GM20431 (cell line): ENCODE measurements around the gene PMPCA.

Experiments used
- in situ Hi-C: fragments of 300-500 bp; cut with MseI, MboI; formaldehyde crosslinking; loops from one replicate; pipeline ENCODE4 v1.15.0; 2020; ENCODE audit warnings: low sequenced_read_pairs; ENCODE audit not compliant: unreplicated experiment

PMPCA gene

GRCh38 chr9:136451221-136451877 is 40.9 kb downstream of the PMPCA start:
- in situ Hi-C loops = no loop called here

DNA sequence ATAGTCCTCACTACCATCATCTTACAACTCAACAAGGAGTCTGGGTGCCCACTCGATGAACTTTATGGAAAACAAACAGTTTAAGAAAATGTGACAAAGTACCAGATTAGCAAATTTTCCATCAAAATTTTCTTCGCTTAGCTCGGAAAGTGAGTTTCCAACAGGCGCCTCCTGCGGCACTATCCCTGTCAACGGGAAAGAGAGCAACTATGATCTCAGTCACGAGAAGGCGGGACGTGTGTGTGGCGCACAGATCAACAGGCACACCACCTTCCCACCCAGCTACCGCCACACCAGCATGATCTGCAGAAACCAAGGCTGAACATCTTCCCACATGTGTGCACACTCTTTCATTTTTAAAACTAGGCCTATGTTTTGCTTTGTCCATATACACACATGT is 42.9 kb downstream of the PMPCA start:
- in situ Hi-C loops = no loop called here

DNA sequence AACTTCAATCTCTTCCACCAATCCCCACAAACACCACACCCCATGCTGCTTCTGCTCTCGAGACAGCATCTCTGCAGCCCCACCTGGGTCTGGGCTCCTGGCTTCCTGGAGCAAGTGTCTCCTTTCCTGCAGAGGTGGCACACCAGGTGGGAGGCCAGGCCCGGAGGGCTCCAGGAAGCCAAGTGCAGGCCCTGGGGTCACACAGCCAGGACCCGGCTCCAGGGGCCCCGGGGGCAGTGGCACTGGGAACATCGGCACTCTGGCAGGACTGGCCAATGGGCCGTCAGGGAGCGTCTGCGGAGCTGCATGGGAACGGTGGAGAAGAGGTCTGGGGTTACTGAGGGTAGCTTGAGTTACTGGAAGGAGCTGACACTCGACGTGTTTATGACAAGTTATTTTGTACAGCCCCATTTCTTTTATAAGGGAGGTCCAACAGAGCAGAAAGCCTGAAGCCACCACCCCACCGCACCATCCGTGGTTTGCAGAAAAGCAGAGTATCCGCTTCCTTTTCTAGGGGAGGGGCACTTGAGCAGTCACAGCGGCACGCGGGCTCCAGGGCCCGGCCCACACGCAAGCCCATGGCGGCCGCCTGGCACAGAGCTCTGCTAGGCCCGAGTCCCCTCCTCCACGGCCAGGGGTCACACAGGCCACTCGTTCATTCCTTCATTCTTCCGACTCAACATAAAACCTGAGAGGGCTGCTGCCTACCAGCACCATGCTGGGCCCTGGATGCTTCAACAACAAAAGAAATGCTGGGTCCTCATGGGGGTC is 43.8 kb downstream of the PMPCA start:
- in situ Hi-C loops = no loop called here

DNA sequence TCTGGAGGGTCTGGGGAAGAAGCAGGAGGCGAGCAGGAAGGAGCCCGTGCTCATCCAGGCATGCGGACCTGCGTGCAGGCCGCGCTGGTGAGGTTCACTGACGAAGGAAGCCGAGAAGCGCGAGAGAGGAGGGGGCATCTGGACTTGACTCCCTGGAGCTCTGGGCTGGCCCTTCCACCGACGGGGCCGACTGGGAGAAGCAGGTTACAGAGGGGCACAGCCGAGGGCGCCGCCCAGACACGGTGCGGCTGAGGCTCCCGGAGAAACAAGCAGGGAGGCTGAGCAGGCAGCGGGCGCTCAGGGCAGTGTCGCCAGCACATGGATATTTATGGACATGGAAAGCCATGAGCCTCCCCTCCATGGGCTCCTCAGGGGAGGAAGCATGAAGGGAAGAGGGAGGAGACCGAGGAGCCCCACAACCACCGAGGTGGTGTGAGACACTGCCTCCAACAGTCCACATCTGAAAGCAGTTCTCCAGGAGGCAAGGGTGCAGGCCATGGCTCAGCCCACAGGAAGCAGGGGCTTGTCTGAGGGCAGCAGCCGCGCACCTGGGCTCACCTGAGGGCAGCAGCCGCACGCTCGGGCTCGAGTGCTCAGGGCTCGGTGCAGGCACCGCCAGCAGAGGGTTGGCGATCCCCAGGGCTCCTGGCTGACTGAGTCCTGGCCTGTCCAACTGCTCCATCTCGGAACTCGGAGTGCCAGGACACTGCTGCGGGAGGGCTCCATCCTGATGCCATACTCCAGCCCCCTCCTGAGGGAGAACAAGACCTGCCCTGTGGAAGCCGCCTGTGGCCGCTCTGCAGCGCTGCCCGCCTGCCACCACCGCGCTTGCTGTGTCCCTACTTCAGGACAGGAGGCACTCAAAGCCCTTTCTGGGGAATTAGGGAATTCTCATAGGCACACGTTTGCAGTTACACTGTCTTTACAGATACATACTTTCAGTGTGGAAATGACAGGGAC is 44.9 kb downstream of the PMPCA start:
- in situ Hi-C loops = no loop called here

GRCh38 chr9:136456258-136456657 is 45.8 kb downstream of the PMPCA start:
- in situ Hi-C loops = no loop called here

DNA sequence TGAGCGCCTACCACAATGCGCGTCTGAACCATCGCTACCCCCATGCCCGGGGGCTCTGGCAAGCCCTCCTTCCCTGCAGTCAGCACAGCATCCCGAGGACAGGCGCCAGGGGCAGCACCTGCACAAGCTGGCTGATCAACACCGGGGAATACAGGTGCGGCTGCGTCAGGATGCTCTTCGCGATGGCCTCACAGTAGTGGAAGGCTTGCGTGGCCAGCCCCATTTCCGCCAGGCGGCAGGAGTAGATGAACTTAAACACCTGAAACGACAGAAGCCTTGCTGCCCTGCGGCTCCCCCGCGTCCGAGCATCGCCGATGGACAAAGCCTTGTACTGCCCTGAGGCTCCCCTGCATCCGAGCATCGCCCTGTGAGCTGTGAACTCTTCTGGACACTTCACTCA is 46.9 kb downstream of the PMPCA start:
- in situ Hi-C loops = no loop called here

DNA sequence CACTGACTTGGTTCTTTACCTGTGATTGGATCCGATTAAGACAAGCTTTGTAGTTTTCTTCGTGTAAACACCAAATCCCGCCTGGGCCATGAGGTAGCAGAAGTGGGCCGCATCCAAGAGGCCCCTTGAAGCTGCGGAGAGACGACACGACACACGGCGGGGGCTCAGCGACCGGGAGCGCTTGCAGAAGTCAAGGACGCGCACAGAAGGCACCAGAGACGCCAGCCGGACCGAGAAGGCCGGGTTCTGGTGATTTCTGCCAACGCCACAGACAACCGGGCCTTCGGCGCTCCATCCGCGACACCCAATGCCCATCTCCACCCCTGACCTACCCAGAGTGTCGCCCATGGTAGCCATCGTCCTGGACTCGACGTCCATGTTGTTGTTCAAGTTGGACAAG is 49.0 kb downstream of the PMPCA start:
- in situ Hi-C loops = no loop called here

DNA sequence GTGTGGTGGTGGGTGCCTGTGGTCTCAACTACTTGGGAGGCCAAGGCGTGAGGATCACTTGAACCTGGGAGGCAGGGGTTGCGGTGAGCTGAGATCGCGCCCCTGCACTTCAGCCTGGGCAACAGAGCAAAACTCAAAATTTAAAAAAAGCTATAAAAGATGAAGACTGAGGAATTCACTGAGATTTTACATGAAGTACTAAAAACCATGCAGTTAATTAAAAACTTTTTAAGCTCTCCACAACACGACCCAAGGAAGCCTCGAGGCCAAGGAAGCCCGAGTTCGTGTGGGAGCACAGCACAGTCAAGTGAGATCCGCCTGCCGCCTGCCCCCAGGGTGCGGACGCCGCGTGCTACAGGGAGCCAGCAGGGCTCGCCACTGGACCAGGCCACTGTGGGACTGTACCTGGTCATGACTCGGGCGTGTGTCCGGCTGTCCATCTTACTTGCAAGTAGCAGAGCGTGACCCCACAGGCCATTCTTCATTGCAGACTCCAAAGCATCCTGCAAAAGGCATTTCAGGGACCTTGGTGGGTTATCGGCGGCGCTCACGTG is 50.4 kb downstream of the PMPCA start:
- in situ Hi-C loops = no loop called here

- in situ Hi-C loops = no loop called here
Observed at GRCh38 chr9:136462664-136463063, 52.2 kb downstream of the PMPCA start.

- in situ Hi-C loops = no loop called here
Observed at GRCh38 chr9:136463578-136463977, 53.1 kb downstream of the PMPCA start.

GRCh38 chr9:136464241-136464640 is 53.8 kb downstream of the PMPCA start:
- in situ Hi-C loops = no loop called here

DNA sequence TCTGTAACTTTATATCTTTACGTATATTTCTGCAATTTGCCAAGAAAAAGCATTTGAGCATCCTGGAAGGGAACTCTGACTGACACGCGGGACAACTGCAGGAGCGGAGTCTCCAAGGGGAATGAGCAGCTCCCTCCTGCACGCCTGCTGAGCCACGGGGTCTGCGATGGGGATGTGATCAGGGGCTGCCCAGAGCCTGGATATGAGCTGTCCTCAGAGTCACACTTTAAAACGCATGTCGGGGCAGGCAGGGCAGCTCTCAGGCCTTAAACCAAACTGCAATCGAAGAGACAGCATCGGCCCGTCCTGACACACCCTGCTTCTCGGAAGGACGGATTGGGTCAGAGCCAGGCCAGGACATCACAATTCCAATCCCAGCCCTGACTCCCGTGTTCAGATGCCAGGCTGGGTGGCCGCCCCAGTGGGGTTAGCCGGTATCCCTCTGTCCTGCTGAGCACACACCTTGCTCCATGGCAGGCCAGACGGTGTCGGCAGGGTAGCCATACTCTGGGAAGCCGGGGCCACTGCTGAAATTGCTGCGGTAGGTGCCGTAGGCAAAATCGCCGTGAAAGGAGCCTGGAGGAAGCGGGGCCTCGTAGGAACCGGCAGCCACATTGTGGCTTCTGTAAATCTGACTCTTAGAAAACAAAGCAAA is 55.2 kb downstream of the PMPCA start:
- in situ Hi-C loops = no loop called here

DNA sequence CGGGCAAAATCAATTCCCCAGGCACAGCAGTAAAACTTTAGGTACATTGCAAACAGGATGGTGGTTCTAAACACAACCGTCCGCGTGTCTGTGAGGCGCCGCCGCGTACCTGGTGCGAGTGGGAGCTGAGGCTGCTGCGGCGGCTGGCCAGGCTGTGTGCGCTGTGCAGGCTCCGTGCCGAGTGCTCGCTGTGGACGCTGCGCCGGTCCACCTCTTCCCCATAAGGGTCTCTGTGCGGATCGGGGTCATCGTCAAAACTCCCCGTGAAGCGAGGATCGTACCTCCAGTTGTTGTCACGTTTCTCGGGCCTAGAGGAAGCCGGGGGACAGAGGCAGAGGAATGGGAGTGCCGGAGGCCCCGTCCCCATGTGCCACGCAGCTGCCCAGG is 55.7 kb downstream of the PMPCA start:
- in situ Hi-C loops = no loop called here

- in situ Hi-C loops = no loop called here
Observed at GRCh38 chr9:136467766-136468165, 57.3 kb downstream of the PMPCA start.

GRCh38 chr9:136470356-136470755 is 59.9 kb downstream of the PMPCA start:
- in situ Hi-C loops = no loop called here

DNA sequence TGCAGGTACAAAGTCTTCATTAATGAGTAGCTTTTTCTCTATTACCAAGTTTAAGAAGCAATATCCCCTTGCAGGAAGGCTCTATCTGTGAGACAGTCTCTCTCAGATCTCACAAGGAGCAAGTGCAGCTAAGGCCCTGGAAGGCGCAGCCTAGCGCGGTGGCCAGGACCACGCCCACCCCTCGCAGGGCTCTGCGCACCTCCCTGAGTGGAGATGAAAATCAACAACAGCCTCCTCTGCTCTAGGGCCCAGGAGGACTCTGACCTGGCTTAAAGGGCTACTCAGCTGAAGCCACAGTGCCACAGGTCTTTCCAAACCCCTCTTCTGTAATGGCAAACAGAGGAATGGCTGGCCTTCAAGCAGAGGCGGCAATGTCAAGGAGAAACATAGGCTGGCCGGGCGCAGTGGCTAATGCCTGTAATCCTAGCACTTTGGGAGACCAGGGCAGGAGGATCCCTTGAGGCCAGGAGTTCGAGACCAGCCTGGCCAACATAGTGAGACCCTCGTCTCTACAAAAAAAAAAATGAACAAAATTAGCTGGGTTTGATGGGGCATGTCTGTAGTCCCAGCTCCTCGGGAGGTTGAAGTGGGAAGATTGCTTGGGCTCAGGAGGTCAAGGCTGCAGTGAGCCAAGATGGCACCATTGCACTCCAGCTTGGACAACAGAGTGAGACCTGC is 60.5 kb downstream of the PMPCA start:
- in situ Hi-C loops = no loop called here

DNA sequence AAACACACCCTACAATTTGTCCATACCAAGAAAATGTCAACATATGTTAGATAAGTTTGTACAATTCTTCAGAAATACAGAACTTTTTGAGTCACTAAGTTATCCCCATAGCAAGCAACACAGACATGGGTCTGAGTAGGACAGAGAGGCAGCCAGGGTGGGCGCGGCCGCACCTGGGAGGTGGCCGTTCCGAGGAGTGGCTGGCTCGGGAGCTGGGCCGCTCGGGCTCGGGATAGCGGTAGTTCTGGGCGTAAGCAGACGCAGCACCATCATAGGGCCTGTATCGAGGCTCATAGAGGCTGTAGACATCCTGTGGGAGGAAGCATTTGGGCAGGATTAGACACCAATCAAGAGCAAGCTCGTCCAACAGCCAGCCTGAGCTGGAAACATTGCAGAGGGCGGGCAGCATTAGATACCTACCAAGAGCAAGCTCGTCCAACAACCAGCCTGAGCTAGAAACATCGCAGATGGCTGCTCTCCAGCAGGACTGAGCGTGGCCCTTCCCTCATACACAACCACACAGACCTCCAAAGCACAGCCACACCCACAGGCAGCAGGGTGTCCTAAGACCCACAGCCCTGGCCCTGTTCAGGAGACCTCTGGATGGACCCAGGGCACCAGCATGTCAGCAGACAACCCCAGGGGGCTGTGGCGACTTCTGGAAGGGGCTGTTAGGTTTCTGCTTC is 61.5 kb downstream of the PMPCA start:
- in situ Hi-C loops = no loop called here

- in situ Hi-C loops = no loop called here
Observed at GRCh38 chr9:136472640-136473353, 62.3 kb downstream of the PMPCA start.
